ENCODE data around the gene CRYBB3.

DNA sequence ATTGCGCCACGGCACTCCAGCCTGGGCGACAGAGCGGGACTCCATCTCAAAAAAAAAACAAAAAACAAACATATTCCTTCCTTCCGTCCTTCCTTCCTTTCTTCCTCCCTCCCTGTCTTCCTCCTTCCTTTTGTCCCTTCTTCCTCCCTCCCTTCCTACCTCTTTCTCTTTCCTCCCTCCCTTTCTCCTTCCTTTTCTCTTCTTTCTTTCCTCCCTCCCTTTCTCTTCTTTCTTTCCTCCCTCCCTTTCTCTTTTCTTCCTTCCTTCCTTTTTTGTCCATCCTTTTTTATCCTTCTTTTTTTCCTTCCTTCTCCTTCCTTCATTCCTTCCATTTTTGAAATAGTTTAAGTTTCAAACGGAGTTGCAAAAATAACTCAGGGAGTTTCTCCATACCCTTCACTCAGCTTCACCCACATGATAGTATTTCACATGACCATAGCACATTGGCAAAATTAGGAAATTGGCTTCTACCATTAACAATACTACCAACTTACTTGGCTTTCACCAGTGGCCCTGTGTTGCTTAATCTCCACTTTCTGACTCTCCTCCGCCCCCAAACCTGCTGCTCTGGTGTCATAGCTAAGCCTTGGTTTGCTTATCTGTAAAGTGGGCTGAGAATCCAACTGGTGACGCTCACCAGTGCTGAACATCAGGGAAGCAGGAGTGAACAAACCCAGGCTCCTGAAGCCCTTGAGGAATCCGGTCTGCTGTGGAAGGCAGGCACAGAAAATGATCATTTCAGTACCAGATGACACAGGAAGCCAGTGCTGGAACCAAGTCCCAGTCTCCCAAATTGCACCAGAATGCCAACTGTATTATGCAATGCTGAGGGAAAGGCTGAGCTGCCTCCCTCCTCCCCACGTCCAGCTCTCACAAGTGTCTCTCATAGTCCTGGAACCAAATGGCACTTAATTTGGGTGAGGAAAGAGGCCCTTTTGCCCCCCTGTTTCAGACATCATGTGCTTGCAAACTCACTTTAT, 17.2 kb upstream of the CRYBB3 start:
- TF ChIP-seq, protein P1, sequence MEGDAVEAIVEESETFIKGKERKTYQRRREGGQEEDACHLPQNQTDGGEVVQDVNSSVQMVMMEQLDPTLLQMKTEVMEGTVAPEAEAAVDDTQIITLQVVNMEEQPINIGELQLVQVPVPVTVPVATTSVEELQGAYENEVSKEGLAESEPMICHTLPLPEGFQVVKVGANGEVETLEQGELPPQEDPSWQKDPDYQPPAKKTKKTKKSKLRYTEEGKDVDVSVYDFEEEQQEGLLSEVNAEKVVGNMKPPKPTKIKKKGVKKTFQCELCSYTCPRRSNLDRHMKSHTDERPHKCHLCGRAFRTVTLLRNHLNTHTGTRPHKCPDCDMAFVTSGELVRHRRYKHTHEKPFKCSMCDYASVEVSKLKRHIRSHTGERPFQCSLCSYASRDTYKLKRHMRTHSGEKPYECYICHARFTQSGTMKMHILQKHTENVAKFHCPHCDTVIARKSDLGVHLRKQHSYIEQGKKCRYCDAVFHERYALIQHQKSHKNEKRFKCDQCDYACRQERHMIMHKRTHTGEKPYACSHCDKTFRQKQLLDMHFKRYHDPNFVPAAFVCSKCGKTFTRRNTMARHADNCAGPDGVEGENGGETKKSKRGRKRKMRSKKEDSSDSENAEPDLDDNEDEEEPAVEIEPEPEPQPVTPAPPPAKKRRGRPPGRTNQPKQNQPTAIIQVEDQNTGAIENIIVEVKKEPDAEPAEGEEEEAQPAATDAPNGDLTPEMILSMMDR (IDR thresholded peaks at IDR 0.05), result no peak
- no peak for TF ChIP-seq POLR2A (IDR thresholded peaks at IDR 0.05)

Data from heart left ventricle (tissue), 13 donors.